HFFc6 (cell line): ENCODE data around the gene PPP3CA. TPM values are rescaled to one million over a fixed set of nuclear protein-coding genes. Genes with fewer than 3 reads are reported as not detected.

Source experiments
- DNase-seq: peaks from one replicate; pipeline ENCODE4 v3.0.0-alpha.2; 2018
- H3K27ac Mint-ChIP-seq: 2 replicates; pipeline ENCODE4 v1.8.0; 2020; ENCODE audit warnings: mild to moderate bottlenecking, mixed read lengths
- H3K27me3 Mint-ChIP-seq: 2 replicates; pipeline ENCODE4 v1.8.0; 2021; ENCODE audit warnings: mild to moderate bottlenecking, moderate library complexity, mixed read lengths; ENCODE audit not compliant: insufficient read depth
- H3K36me3 Mint-ChIP-seq: 2 replicates; pipeline ENCODE4 v1.8.0; 2021; ENCODE audit warnings: low read depth, mixed read lengths
- H3K4me1 Mint-ChIP-seq: 2 replicates; pipeline ENCODE4 v1.8.0; 2020; ENCODE audit warnings: low read depth, mixed read lengths
- H3K4me3 Mint-ChIP-seq: 2 replicates; pipeline ENCODE4 v1.8.0; 2020; ENCODE audit warnings: mild to moderate bottlenecking, moderate library complexity, mixed read lengths
- H3K9me3 Mint-ChIP-seq: 2 replicates; pipeline ENCODE4 v1.8.0; 2020; ENCODE audit warnings: mild to moderate bottlenecking, mixed read lengths
- CTCF ChIP-seq: fragments of 200-600 bp; sonication (generic); IDR thresholded peaks from 2 replicates; pipeline ENCODE4 v1.5.0; 2021; ENCODE audit warnings: antibody characterized with exemption, mild to moderate bottlenecking
- total RNA-seq, 6 experiments: library from RNA; stranded (reverse); fragmentation: NEBNext Ultra II Directional; extraction: Animal tissue kit (Norgen Biotek cat#: 25700); gene quantifications; 2 replicates in 1 of 6; 3 replicates in 5 of 6; pipeline ENCODE4 v1.2.3, GENCODE V29; 2021

Gene PPP3CA
- total RNA-seq, 6 experiments from 2014 or later, result 45.9 to 59.6 (median 55.0) TPM

DNA sequence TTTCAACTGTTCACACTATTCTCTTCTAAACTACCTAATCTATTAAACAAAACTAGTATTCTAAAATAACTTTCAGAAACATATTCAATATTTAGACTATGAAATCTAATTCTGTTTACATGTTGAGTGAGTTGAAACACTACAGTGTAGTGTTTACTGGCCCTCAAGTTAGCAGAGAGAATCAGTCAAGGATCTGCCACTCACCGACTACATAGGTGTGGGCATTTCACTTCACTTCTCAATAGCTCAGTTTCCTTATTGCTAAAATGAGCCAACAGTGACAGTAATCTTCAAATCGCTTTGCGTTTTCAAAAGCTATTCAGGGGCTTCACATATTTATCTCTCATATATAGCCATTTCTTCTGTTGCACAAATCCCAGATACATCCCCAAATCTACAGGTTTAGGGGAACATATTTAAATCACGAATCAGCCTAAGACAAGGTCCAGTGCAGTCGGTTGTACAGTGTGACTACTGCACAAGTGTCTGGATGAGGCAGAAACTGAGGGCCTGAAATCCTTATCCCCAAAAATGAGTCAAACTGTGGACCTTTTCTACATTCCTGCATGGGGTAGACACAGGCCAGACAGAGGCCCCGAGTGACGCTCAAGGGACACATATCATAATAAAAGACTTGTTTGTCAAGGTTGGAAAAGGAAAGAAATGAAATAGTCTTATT, 129.8 kb downstream of the PPP3CA start:
- no peak for TF ChIP-seq CTCF
- Mint-ChIP-seq H3K9me3 (no peaks in the 10 kb centered on the region), H3K27ac (peak overlapping the region; percentile 55), H3K4me3 (peak overlapping the region; percentile 38), H3K36me3 (no peaks in the 10 kb centered on the region), H3K27me3 (no peaks in the 10 kb centered on the region), H3K4me1 (peaks cover 67% of the 10 kb centered on the region)
- peak; percentile 38 for DNase-seq

- Mint-ChIP-seq H3K4me3 (peak overlapping the region; percentile 27), H3K9me3 (no peaks in the 10 kb centered on the region), H3K36me3 (no peaks in the 10 kb centered on the region), H3K4me1 (peaks cover 39% of the 10 kb centered on the region), H3K27me3 (no peaks in the 10 kb centered on the region), H3K27ac (peak overlapping the region; percentile 75)
- no peak for TF ChIP-seq CTCF
- peak; percentile 62 for DNase-seq
Observed at GRCh38 chr4:101211146-101211553, 136.2 kb downstream of the PPP3CA start.

- no peak for DNase-seq
- TF ChIP-seq CTCF, result no peak
- H3K36me3 Mint-ChIP-seq, result no peaks in the 10 kb centered on the region
- no peak overlapping the region for H3K4me3 Mint-ChIP-seq
- no peaks in the 10 kb centered on the region for H3K27me3 Mint-ChIP-seq
- H3K9me3 Mint-ChIP-seq, result no peaks in the 10 kb centered on the region
- H3K27ac Mint-ChIP-seq, result no peak overlapping the region
- peaks cover 47% of the 10 kb centered on the region for H3K4me1 Mint-ChIP-seq
Observed at GRCh38 chr4:101210331-101210730, 137.0 kb downstream of the PPP3CA start.

DNA sequence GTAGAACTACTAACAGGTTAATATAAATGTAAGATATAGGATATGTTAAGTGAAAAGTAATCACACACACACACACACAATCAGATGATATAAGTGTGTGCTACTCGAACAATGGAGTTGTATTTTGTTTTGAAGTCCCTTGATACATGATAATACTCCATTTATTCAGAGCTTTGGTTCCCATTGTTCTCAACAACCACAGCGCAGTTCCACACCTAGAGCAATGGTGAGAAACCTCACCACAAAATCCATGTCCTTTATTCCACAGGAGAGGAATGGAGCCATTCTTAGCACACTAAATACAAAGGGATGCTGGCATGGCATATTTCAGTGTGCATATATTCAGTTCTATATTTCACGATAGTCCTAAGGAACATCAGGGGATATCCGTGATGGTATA, 139.2 kb downstream of the PPP3CA start:
- no peaks in the 10 kb centered on the region for H3K27me3 Mint-ChIP-seq
- no peaks in the 10 kb centered on the region for H3K36me3 Mint-ChIP-seq
- H3K4me3 Mint-ChIP-seq, result no peak overlapping the region
- no peak overlapping the region for H3K27ac Mint-ChIP-seq
- H3K4me1 Mint-ChIP-seq, result peaks cover 44% of the 10 kb centered on the region
- DNase-seq, result no peak
- no peak for TF ChIP-seq CTCF
- H3K9me3 Mint-ChIP-seq, result no peaks in the 10 kb centered on the region

- Mint-ChIP-seq H3K27ac (peak overlapping the region; percentile 54), H3K4me1 (peaks cover 38% of the 10 kb centered on the region), H3K27me3 (no peaks in the 10 kb centered on the region), H3K4me3 (peak overlapping the region; percentile 28), H3K9me3 (no peaks in the 10 kb centered on the region), H3K36me3 (no peaks in the 10 kb centered on the region)
- no peak for TF ChIP-seq CTCF
- peak; percentile 40 for DNase-seq
Observed at GRCh38 chr4:101205916-101206315, 141.4 kb downstream of the PPP3CA start.
